Heart right ventricle (tissue), 16 donors: ENCODE results near the gene GUCY2C. TPM values are rescaled to one million over a fixed set of nuclear protein-coding genes. Genes with fewer than 3 reads are reported as not detected.

Source experiments
- ATAC-seq, 8 donors: fragments of 200-7000 bp; cut with Tn5 transposase; one replicate each; pipeline ENCODE4 v1.9.1; 2020; ENCODE audit warnings: mild to moderate bottlenecking in 8 of 8, moderate library complexity in 8 of 8, moderate number of reproducible peaks in 1 of 8
- DNase-seq, 2 donors: peaks; one replicate each; pipeline ENCODE4 v3.0.0-alpha.2; 2020
- H3K27ac ChIP-seq, 10 donors: fragments of 200-600 bp; sonication (generic) in 2 of 10; one replicate each; pipeline versions ENCODE4 v1.5.0 to v1.8.0; 2020 to 2022; ENCODE audit warnings: mild to moderate bottlenecking in 3 of 10
- H3K27me3 ChIP-seq, 7 donors: fragments of 200-600 bp; one replicate each; pipeline ENCODE4 v1.8.0; 2021 to 2022; ENCODE audit warnings: mild to moderate bottlenecking in 2 of 7
- H3K36me3 ChIP-seq, 9 donors: fragments of 200-600 bp; sonication (generic) in 1 of 9; one replicate each; pipeline versions ENCODE4 v1.5.0 to v1.8.0; 2020 to 2022; ENCODE audit warnings: mild to moderate bottlenecking in 2 of 9
- H3K4me1 ChIP-seq, 9 donors: fragments of 200-600 bp; sonication (generic) in 1 of 9; one replicate each; pipeline versions ENCODE4 v1.5.0 to v1.8.0; 2020 to 2022; ENCODE audit warnings: mild to moderate bottlenecking in 4 of 9
- H3K4me3 ChIP-seq, 10 donors: fragments of 200-600 bp; sonication (generic) in 2 of 10; one replicate each; pipeline versions ENCODE4 v1.5.0 to v1.8.0; 2020 to 2022; ENCODE audit warnings: mild to moderate bottlenecking in 7 of 10, moderate library complexity in 2 of 10
- H3K9me3 ChIP-seq, 11 donors: fragments of 200-600 bp in 10 of 11; sonication (generic) in 2 of 11; one replicate each; pipeline versions ENCODE4 v1.5.0 to v1.8.0; 2013 to 2022; ENCODE audit warnings: mild to moderate bottlenecking in 2 of 11, control low read depth in 1 of 11, moderate library complexity in 1 of 11
- WGBS, 2 donors: extraction: QIAGEN DNeasy Blood & Tissue Kit; methylation state at CpG; one replicate each; pipeline ENCODE4 v1.1.7; 2013; ENCODE audit warnings: inconsistent platforms in 1 of 2; 5-methylcytosine and 5-hydroxymethylcytosine counted together
- intact Hi-C, 10 donors: fragments of 100-400 bp; cut with DNase I; formaldehyde crosslinking; loops; one replicate each; pipeline versions ENCODE4 v1.11.1 to v1.14.2; 2022
- polyA plus RNA-seq, 2 donors: library from polyadenylated mRNA; stranded (reverse); fragments of 200-250 nt; gene quantifications; one replicate each; pipeline ENCODE4 v1.2.3, GENCODE V29; 2013
- total RNA-seq, 10 donors: library from RNA; stranded (reverse); fragmentation: NEBNext Ultra II Directional in 3 of 10; extraction: Animal tissue kit (Norgen Biotek cat#: 25700) in 3 of 10; gene quantifications; one replicate each; pipeline versions ENCODE4 v1.2.1 to v1.2.4, GENCODE V29; 2021 to 2023
- TF ChIP-seq, protein P1 (sequence below), 9 donors: fragments of 200-600 bp; sonication (generic) in 2 of 9; IDR thresholded peaks; one replicate each; pipeline versions ENCODE4 v1.5.0 to v1.8.0; 2021 to 2022; ENCODE audit warnings: antibody characterized with exemption in 9 of 9, mild to moderate bottlenecking in 5 of 9, moderate library complexity in 1 of 9
- donor health status: Arrhythmogenic right ventricular cardiomyopathy.
- donor health status: ischemic (EF 13 %, LVEDD 7.1; RV severe dilation, severe dysfunction).
- donor health status: healthy with polysubstance abuse.
- donor health status: DM: no; HTN: yes; CAD: no.
- donor health status: DM: no; HTN: no; CAD: no.
- donor health status: ischemic (EF 25% LVEDD 6.9; RV normal size, moderate dysfunction).
- donor health status: ischemic (EF 25% LVEDD 5.7; RV mildly dilated, moderate dysfunction).
- donor health status: healthy.
- donor health status: DM: yes; HTN: yes; CAD: no.
- donor health status: Ischemic cardiomyopathy.
- donor health status: ischemic (EF 35%, LVEDD 5.7; RV mildly dilated, moderate dysfunction).
- donor health status: nonischemic (EF 11% LVEDD 7.7; RV severe dilation, severe dysfunction).
- donor health status: DM: yes; HTN: yes; CAD: no.
- donor health status: PGD.
- donor health status: ischemic (EF 29% LVEDD 5.4; RV normal size, mild dysfunction).
- donor health status: nonischemic (EF 23%, LVEDD 6.1; RV moderate dilation, normal function).

Gene GUCY2C
- total and polyA plus RNA-seq, 12 donors, result 0.01 to 0.15 (median 0.06) TPM; not detected in 9

GRCh38 chr12:14694145-14694714 is 2.2 kb downstream of the GUCY2C start:
- DNase-seq (no peak), ATAC-seq (no peak)
- Histone ChIP-seq H3K4me1 (peaks cover 0 to 12% (median 8%) of the 10 kb centered on the region in 9 donors), H3K4me3 (no peak overlapping the region), H3K27ac (no peak overlapping the region), H3K9me3 (no peaks in the 10 kb centered on the region), H3K36me3 (no peaks in the 10 kb centered on the region), H3K27me3 (no peaks in the 10 kb centered on the region)
- TF ChIP-seq, protein P1, sequence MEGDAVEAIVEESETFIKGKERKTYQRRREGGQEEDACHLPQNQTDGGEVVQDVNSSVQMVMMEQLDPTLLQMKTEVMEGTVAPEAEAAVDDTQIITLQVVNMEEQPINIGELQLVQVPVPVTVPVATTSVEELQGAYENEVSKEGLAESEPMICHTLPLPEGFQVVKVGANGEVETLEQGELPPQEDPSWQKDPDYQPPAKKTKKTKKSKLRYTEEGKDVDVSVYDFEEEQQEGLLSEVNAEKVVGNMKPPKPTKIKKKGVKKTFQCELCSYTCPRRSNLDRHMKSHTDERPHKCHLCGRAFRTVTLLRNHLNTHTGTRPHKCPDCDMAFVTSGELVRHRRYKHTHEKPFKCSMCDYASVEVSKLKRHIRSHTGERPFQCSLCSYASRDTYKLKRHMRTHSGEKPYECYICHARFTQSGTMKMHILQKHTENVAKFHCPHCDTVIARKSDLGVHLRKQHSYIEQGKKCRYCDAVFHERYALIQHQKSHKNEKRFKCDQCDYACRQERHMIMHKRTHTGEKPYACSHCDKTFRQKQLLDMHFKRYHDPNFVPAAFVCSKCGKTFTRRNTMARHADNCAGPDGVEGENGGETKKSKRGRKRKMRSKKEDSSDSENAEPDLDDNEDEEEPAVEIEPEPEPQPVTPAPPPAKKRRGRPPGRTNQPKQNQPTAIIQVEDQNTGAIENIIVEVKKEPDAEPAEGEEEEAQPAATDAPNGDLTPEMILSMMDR (IDR thresholded peaks at IDR 0.05), result no peak
- 85 to 88% methylated on average over 3 of the region's 3 CpGs for WGBS, 2 donors
- intact Hi-C loops, result no loop called here

DNA sequence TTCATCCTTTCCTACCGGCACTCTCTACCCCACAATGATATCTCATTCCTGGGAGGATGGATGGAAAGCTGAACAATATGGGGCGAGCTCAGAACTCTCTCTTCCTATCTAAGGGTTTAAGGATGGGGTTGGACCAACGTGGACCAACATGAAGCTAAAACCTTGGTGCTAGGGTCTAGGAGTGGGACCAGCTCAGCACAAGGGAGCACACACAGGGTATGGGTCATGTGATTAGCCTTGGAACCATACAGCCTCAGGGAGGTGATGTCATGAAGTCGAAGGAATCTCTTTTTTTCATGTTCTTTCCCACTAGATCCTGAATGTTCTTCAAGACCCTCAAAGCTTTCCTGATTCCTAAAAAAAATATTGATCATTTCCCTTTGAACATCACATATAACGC is 3.3 kb downstream of the GUCY2C start:
- no peak overlapping the region for H3K4me3 ChIP-seq
- DNase-seq (no peak), ATAC-seq (no peak)
- H3K27ac ChIP-seq, result no peak overlapping the region
- no peaks in the 10 kb centered on the region for H3K36me3 ChIP-seq
- WGBS, 2 donors, result 82 to 85% methylated on average over 5 of the region's 5 CpGs
- H3K9me3 ChIP-seq, result no peaks in the 10 kb centered on the region
- TF ChIP-seq, protein P1 (IDR thresholded peaks at IDR 0.05), result no peak
- H3K4me1 ChIP-seq, result peaks cover 0 to 12% (median 8%) of the 10 kb centered on the region in 9 donors
- intact Hi-C loops, result no loop called here
- no peaks in the 10 kb centered on the region for H3K27me3 ChIP-seq

DNA sequence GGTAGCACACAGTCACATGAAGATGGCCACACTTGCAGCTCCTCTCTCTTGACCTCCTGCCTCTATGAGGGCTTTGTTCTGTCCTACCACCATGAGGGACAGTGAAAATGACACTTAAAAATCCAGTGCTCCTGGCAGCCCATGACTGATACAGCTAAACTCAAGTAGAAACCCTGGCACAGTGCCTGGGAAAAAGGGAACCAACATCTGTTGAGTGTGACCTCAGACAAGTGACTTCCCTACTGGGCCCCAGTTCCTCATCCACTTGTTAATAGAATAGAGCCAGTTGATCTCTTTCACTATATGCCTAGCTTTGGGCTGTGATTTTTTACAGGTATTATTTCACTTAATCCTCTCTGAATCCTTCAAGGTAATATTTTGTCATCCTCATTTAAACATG is 4.8 kb downstream of the GUCY2C start:
- Histone ChIP-seq H3K4me1 (peaks cover 0 to 12% (median 8%) of the 10 kb centered on the region in 9 donors), H3K27me3 (no peaks in the 10 kb centered on the region), H3K36me3 (no peaks in the 10 kb centered on the region), H3K4me3 (no peak overlapping the region), H3K9me3 (no peaks in the 10 kb centered on the region), H3K27ac (peak overlapping the region in 1 of 10 donors; percentile 22)
- TF ChIP-seq, protein P1 (IDR thresholded peaks at IDR 0.05), result no peak
- DNase-seq (peak in 1 of 2 donors; percentile 85), ATAC-seq (peak; percentile 58 to 95 (median 85))
- intact Hi-C loops, result no loop called here

- Histone ChIP-seq H3K4me1 (peaks cover 0 to 12% (median 8%) of the 10 kb centered on the region in 9 donors), H3K4me3 (no peak overlapping the region), H3K9me3 (no peaks in the 10 kb centered on the region), H3K36me3 (no peaks in the 10 kb centered on the region), H3K27me3 (no peaks in the 10 kb centered on the region), H3K27ac (no peak overlapping the region)
- TF ChIP-seq, protein P1 (IDR thresholded peaks at IDR 0.05), result no peak
- DNase-seq (no peak), ATAC-seq (no peak)
- intact Hi-C loops, result no loop called here
Observed at GRCh38 chr12:14689996-14690395, 6.4 kb downstream of the GUCY2C start.
